Measurements from ENCODE around the gene DYNLL1. TPM values are rescaled to one million over a fixed set of nuclear protein-coding genes. Genes with fewer than 3 reads are reported as not detected.
A peak's percentile ranks its signal among the peaks of the same experiment; 100 is the strongest.
"Not testable (repeated sequence)": the region's sequence is repeated elsewhere in the genome, so short reads cannot be mapped to it uniquely, and the experiment has no call there.

Gene DYNLL1
- total and polyA plus RNA-seq, 2 experiments from 2014 or later: 186 to 546 TPM

DNA sequence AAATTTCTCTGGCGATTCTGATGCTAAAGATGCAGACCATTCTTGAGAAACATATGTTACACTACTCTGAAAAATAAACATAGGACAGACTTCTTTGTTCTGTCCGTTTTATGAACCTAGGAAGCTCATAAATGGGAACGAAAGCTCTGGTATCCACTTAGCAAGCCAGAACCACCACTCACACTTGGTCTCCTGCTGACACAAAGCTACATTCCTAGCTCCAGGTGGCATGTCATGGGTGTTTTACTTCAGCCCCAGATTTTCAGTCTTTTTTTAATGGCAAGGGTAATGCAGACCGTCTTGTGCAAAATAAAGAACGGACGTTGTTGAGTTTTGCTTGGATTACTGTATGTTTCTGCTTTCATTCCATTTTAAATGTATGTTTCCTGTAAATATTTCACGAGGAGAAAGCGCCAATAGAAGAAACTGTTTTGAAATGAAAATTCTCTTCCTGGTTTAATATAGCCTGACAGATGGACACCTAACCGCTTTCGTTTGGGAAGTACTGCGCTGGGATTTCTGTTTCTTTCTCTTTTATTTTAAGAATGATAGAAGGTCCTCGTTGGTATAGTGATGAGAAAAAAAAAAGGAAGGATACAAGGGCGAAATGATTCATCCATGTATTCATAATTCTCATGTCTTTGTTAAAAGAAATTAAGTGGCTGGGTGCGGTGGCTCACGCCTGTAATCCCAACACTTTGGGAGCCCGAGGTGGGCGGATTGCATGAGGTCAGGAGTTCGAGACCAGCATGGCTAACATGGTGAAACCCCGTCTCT, 33.9 kb downstream of the DYNLL1 start:
- no peak for TF ChIP-seq CTCF (IDR thresholded peaks at IDR 0.05; ENCODE audit: low read depth, low read length)
- Histone ChIP-seq H3K27me3 (no peaks in the 10 kb centered on the region), H3K27ac (peak overlapping the region; percentile 93), H3K4me1 (ENCODE audit: low read depth) (peaks cover 6% of the 10 kb centered on the region), H3K36me3 (no peaks in the 10 kb centered on the region), H3K9me3 (ENCODE audit: low read depth) (no peaks in the 10 kb centered on the region), H3K4me3 (peak overlapping the region; percentile 73)
- DNase-seq (ENCODE audit: low read depth in 1 of 2, low spot score in 1 of 2): peak; percentile 46 to 55

GRCh38 chr12:120530418-120530761, 34.5 kb downstream of the DYNLL1 start:
- H3K27ac ChIP-seq; H3K27me3 ChIP-seq; H3K4me3 ChIP-seq; H3K36me3 ChIP-seq; DNase-seq (ENCODE audit: low read depth in 1 of 2, low spot score in 1 of 2); H3K9me3 ChIP-seq (ENCODE audit: low read depth); H3K4me1 ChIP-seq (ENCODE audit: low read depth): not testable (repeated sequence)

DNA sequence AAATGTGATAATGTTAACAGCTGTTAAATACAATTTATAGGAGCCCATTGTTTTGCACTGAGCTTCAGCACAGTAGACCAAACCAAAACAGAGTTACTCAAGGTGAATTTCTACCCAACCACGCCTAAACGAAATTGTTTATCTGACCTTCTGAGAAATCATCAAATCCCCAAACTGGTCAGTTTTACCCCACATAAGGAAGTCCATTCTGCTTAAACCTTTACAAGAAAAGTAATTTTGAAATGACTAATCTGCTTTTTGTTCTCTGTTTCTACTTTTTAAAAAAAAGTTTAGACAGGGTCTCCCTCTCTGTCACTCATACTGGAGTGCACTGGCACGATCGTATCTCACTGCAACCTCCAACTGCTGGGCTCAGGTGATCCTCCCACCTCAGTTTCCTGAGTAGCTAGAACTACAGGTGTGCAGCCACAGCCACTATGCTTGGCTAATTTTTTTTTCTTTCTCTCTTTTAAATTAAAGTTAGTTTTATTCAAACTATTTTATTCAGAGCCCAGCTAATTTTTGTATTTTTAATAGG, 36.9 kb downstream of the DYNLL1 start:
- Histone ChIP-seq H3K9me3 (ENCODE audit: low read depth) (no peaks in the 10 kb centered on the region), H3K4me3 (no peak overlapping the region), H3K36me3 (no peaks in the 10 kb centered on the region), H3K27me3 (no peaks in the 10 kb centered on the region), H3K4me1 (ENCODE audit: low read depth) (peaks cover 31% of the 10 kb centered on the region), H3K27ac (no peak overlapping the region)
- no peak for TF ChIP-seq CTCF (IDR thresholded peaks at IDR 0.05; ENCODE audit: low read depth, low read length)
- DNase-seq (ENCODE audit: low read depth in 1 of 2, low spot score in 1 of 2): no peak

- Histone ChIP-seq H3K4me1 (ENCODE audit: low read depth) (peaks cover 46% of the 10 kb centered on the region), H3K27me3 (no peaks in the 10 kb centered on the region), H3K4me3 (peak within 1 kb of the TSS; percentile 89), H3K36me3 (no peaks in the 10 kb centered on the region), H3K9me3 (ENCODE audit: low read depth) (no peaks in the 10 kb centered on the region), H3K27ac (peak within 1 kb of the TSS; percentile 91)
- peak; percentile 88 to 91 for DNase-seq (ENCODE audit: low read depth in 1 of 2, low spot score in 1 of 2)
- no peak for TF ChIP-seq CTCF (IDR thresholded peaks at IDR 0.05; ENCODE audit: low read depth, low read length)
These were observed 38.3 kb downstream of the DYNLL1 start, which contains the start of gene RNF10 for GRCh38 chr12:120534203-120534702. Gene RNF10 (plus strand): TSS chr12:120534356. CDS start chr12:120534812, 456 bp downstream.

GRCh38 chr12:120534703-120535655, 39.1 kb downstream of the DYNLL1 start:
- no peak for TF ChIP-seq CTCF (IDR thresholded peaks at IDR 0.05; ENCODE audit: low read depth, low read length)
- peak overlapping the region; percentile 91 for H3K27ac ChIP-seq
- peak overlapping the region; percentile 89 for H3K4me3 ChIP-seq
- no peaks in the 10 kb centered on the region for H3K27me3 ChIP-seq
- DNase-seq (ENCODE audit: low read depth in 1 of 2, low spot score in 1 of 2): peak; percentile 72 to 73
- peaks cover 45% of the 10 kb centered on the region for H3K4me1 ChIP-seq (ENCODE audit: low read depth)
- no peaks in the 10 kb centered on the region for H3K9me3 ChIP-seq (ENCODE audit: low read depth)
- no peaks in the 10 kb centered on the region for H3K36me3 ChIP-seq

Measured in cardiac muscle cell (in vitro differentiated cells and primary cell).